ENCODE data around the gene FAR1. TPM values are rescaled to one million over a fixed set of nuclear protein-coding genes. Genes with fewer than 3 reads are reported as not detected.

Gene FAR1
- total and polyA plus RNA-seq, 4 experiments from 2014 or later = 3.0 to 39.7 (median 22.2) TPM

GRCh38 chr11:13694115-13694514, 25.6 kb downstream of the FAR1 start:
- Mint-ChIP-seq H3K27me3 (no peaks in the 10 kb centered on the region), H3K9me3 (peaks cover 0 to 2% (median 0%) of the 10 kb centered on the region in 8 donors), H3K4me3 (no peak overlapping the region), H3K27ac (no peak overlapping the region), H3K4me1 (peaks cover 4 to 23% (median 11%) of the 10 kb centered on the region in 4 donors), H3K36me3 (peaks cover 36 to 53% of the 10 kb centered on the region in 2 donors)
- no peaks in the 10 kb centered on the region for H3K9me3 ChIP-seq (ENCODE audit: control insufficient read depth in 1 of 2, low read length in 2 of 2)
- H3K27me3 ChIP-seq (ENCODE audit: insufficient read depth, low read length) = no peaks in the 10 kb centered on the region
- DNase-seq = no peak
- intact Hi-C loops (cut with micrococcal nuclease) = no loop called here
- no peaks in the 10 kb centered on the region for H3K36me3 ChIP-seq (ENCODE audit: insufficient read depth, low read length)
- no peak overlapping the region for H3K27ac ChIP-seq (ENCODE audit: low read depth, low read length)
- no peak overlapping the region for H3K4me3 ChIP-seq (ENCODE audit: low read length in 2 of 2)
- CTCF ChIA-PET (ENCODE audit: partially characterized antibody) = no interaction called here
- POLR2A ChIA-PET (ENCODE audit: partially characterized antibody) = no interaction called here
- no peaks in the 10 kb centered on the region for H3K4me1 ChIP-seq (ENCODE audit: insufficient read depth, low read length)

GRCh38 chr11:13695886-13696285, 27.4 kb downstream of the FAR1 start:
- intact Hi-C loops (cut with micrococcal nuclease) = no loop called here
- Mint-ChIP-seq H3K4me3 (no peak overlapping the region), H3K36me3 (peaks cover 45 to 47% of the 10 kb centered on the region in 2 donors), H3K9me3 (no peaks in the 10 kb centered on the region), H3K4me1 (peaks cover 0 to 18% (median 8%) of the 10 kb centered on the region in 4 donors), H3K27ac (peak overlapping the region in 1 of 7 donors; percentile 74), H3K27me3 (no peaks in the 10 kb centered on the region)
- Histone ChIP-seq H3K4me1 (ENCODE audit: insufficient read depth, low read length) (no peaks in the 10 kb centered on the region), H3K27ac (ENCODE audit: low read depth, low read length) (no peak overlapping the region), H3K4me3 (ENCODE audit: low read length in 2 of 2) (no peak overlapping the region), H3K36me3 (ENCODE audit: insufficient read depth, low read length) (no peaks in the 10 kb centered on the region), H3K9me3 (ENCODE audit: control insufficient read depth in 1 of 2, low read length in 2 of 2) (no peaks in the 10 kb centered on the region), H3K27me3 (ENCODE audit: insufficient read depth, low read length) (no peaks in the 10 kb centered on the region)
- POLR2A ChIA-PET (ENCODE audit: partially characterized antibody) = no interaction called here
- DNase-seq = no peak
- CTCF ChIA-PET (ENCODE audit: partially characterized antibody) = interaction anchor here (1.4 kb wide), 1 partner anchor 29 kb away, joined by 4 read pairs; no protein-coding TSS in a partner anchor

GRCh38 chr11:13697710-13698109, 29.2 kb downstream of the FAR1 start:
- Histone ChIP-seq H3K4me1 (ENCODE audit: insufficient read depth, low read length) (no peaks in the 10 kb centered on the region), H3K27ac (ENCODE audit: low read depth, low read length) (no peak overlapping the region), H3K27me3 (ENCODE audit: insufficient read depth, low read length) (no peaks in the 10 kb centered on the region), H3K9me3 (ENCODE audit: control insufficient read depth in 1 of 2, low read length in 2 of 2) (no peaks in the 10 kb centered on the region), H3K4me3 (ENCODE audit: low read length in 2 of 2) (no peak overlapping the region), H3K36me3 (ENCODE audit: insufficient read depth, low read length) (no peaks in the 10 kb centered on the region)
- intact Hi-C loops (cut with micrococcal nuclease) = no loop called here
- H3K27ac Mint-ChIP-seq = peak overlapping the region in 1 of 7 donors; percentile 62
- no peaks in the 10 kb centered on the region for H3K27me3 Mint-ChIP-seq
- peaks cover 0 to 12% (median 6%) of the 10 kb centered on the region in 4 donors for H3K4me1 Mint-ChIP-seq
- H3K36me3 Mint-ChIP-seq = peaks cover 49 to 56% of the 10 kb centered on the region in 2 donors
- DNase-seq = no peak
- ChIA-PET CTCF (ENCODE audit: partially characterized antibody) (no interaction called here), POLR2A (ENCODE audit: partially characterized antibody) (no interaction called here)
- H3K9me3 Mint-ChIP-seq = no peaks in the 10 kb centered on the region
- H3K4me3 Mint-ChIP-seq = no peak overlapping the region

- Histone ChIP-seq H3K4me3 (ENCODE audit: low read length in 2 of 2) (no peak overlapping the region), H3K36me3 (ENCODE audit: insufficient read depth, low read length) (no peaks in the 10 kb centered on the region), H3K27me3 (ENCODE audit: insufficient read depth, low read length) (no peaks in the 10 kb centered on the region), H3K27ac (ENCODE audit: low read depth, low read length) (no peak overlapping the region), H3K4me1 (ENCODE audit: insufficient read depth, low read length) (no peaks in the 10 kb centered on the region), H3K9me3 (ENCODE audit: control insufficient read depth in 1 of 2, low read length in 2 of 2) (no peaks in the 10 kb centered on the region)
- Mint-ChIP-seq H3K4me3 (no peak overlapping the region), H3K9me3 (no peaks in the 10 kb centered on the region), H3K27ac (peak overlapping the region in 1 of 7 donors; percentile 35), H3K36me3 (peaks cover 53 to 61% of the 10 kb centered on the region in 2 donors), H3K4me1 (peaks cover 0 to 10% (median 4%) of the 10 kb centered on the region in 4 donors), H3K27me3 (no peaks in the 10 kb centered on the region)
- ChIA-PET POLR2A (ENCODE audit: partially characterized antibody) (no interaction called here), CTCF (ENCODE audit: partially characterized antibody) (no interaction called here)
- DNase-seq = no peak
- intact Hi-C loops (cut with micrococcal nuclease) = no loop called here
These were observed 29.7 kb downstream of the FAR1 start for GRCh38 chr11:13698132-13698531.

- Histone ChIP-seq H3K4me3 (ENCODE audit: low read length in 2 of 2) (no peak overlapping the region), H3K27me3 (ENCODE audit: insufficient read depth, low read length) (no peaks in the 10 kb centered on the region), H3K36me3 (ENCODE audit: insufficient read depth, low read length) (no peaks in the 10 kb centered on the region), H3K27ac (ENCODE audit: low read depth, low read length) (no peak overlapping the region), H3K4me1 (ENCODE audit: insufficient read depth, low read length) (no peaks in the 10 kb centered on the region), H3K9me3 (ENCODE audit: control insufficient read depth in 1 of 2, low read length in 2 of 2) (no peaks in the 10 kb centered on the region)
- peaks cover 0 to 3% (median 1%) of the 10 kb centered on the region in 4 donors for H3K4me1 Mint-ChIP-seq
- intact Hi-C loops (cut with micrococcal nuclease) = no loop called here
- DNase-seq = no peak
- H3K27ac Mint-ChIP-seq = no peak overlapping the region
- ChIA-PET POLR2A (ENCODE audit: partially characterized antibody) (no interaction called here), CTCF (ENCODE audit: partially characterized antibody) (no interaction called here)
- no peak overlapping the region for H3K4me3 Mint-ChIP-seq
- peaks cover 51 to 65% of the 10 kb centered on the region in 2 donors for H3K36me3 Mint-ChIP-seq
- H3K27me3 Mint-ChIP-seq = no peaks in the 10 kb centered on the region
- no peaks in the 10 kb centered on the region for H3K9me3 Mint-ChIP-seq
These were observed 30.6 kb downstream of the FAR1 start for GRCh38 chr11:13699041-13699440.

GRCh38 chr11:13699870-13700269, 31.4 kb downstream of the FAR1 start:
- Histone ChIP-seq H3K9me3 (ENCODE audit: control insufficient read depth in 1 of 2, low read length in 2 of 2) (no peaks in the 10 kb centered on the region), H3K4me1 (ENCODE audit: insufficient read depth, low read length) (no peaks in the 10 kb centered on the region), H3K4me3 (ENCODE audit: low read length in 2 of 2) (no peak overlapping the region), H3K36me3 (ENCODE audit: insufficient read depth, low read length) (no peaks in the 10 kb centered on the region), H3K27me3 (ENCODE audit: insufficient read depth, low read length) (no peaks in the 10 kb centered on the region), H3K27ac (ENCODE audit: low read depth, low read length) (no peak overlapping the region)
- CTCF ChIA-PET (ENCODE audit: partially characterized antibody) = no interaction called here
- Mint-ChIP-seq H3K9me3 (no peaks in the 10 kb centered on the region), H3K4me1 (peaks cover 0 to 4% (median 1%) of the 10 kb centered on the region in 4 donors), H3K36me3 (peaks cover 47 to 63% of the 10 kb centered on the region in 2 donors), H3K4me3 (no peak overlapping the region), H3K27ac (no peak overlapping the region), H3K27me3 (no peaks in the 10 kb centered on the region)
- no peak for DNase-seq
- POLR2A ChIA-PET (ENCODE audit: partially characterized antibody) = no interaction called here
- intact Hi-C loops (cut with micrococcal nuclease) = no loop called here

GRCh38 chr11:13701506-13701905, 33.0 kb downstream of the FAR1 start:
- H3K27ac ChIP-seq (ENCODE audit: low read depth, low read length) = no peak overlapping the region
- no peak overlapping the region for H3K4me3 ChIP-seq (ENCODE audit: low read length in 2 of 2)
- no peaks in the 10 kb centered on the region for H3K36me3 ChIP-seq (ENCODE audit: insufficient read depth, low read length)
- H3K27me3 Mint-ChIP-seq = no peaks in the 10 kb centered on the region
- no peak overlapping the region for H3K4me3 Mint-ChIP-seq
- no peaks in the 10 kb centered on the region for H3K4me1 ChIP-seq (ENCODE audit: insufficient read depth, low read length)
- no peak for DNase-seq
- no peaks in the 10 kb centered on the region for H3K27me3 ChIP-seq (ENCODE audit: insufficient read depth, low read length)
- peaks cover 0 to 4% (median 1%) of the 10 kb centered on the region in 4 donors for H3K4me1 Mint-ChIP-seq
- intact Hi-C loops (cut with micrococcal nuclease) = no loop called here
- no peaks in the 10 kb centered on the region for H3K9me3 Mint-ChIP-seq
- POLR2A ChIA-PET (ENCODE audit: partially characterized antibody) = no interaction called here
- no peak overlapping the region for H3K27ac Mint-ChIP-seq
- CTCF ChIA-PET (ENCODE audit: partially characterized antibody) = no interaction called here
- H3K36me3 Mint-ChIP-seq = peaks cover 38 to 56% of the 10 kb centered on the region in 2 donors
- no peaks in the 10 kb centered on the region for H3K9me3 ChIP-seq (ENCODE audit: control insufficient read depth in 1 of 2, low read length in 2 of 2)

GRCh38 chr11:13702071-13702470, 33.6 kb downstream of the FAR1 start:
- H3K36me3 Mint-ChIP-seq = peaks cover 38 to 53% of the 10 kb centered on the region in 2 donors
- Histone ChIP-seq H3K36me3 (ENCODE audit: insufficient read depth, low read length) (no peaks in the 10 kb centered on the region), H3K9me3 (ENCODE audit: control insufficient read depth in 1 of 2, low read length in 2 of 2) (no peaks in the 10 kb centered on the region), H3K27me3 (ENCODE audit: insufficient read depth, low read length) (no peaks in the 10 kb centered on the region), H3K4me3 (ENCODE audit: low read length in 2 of 2) (no peak overlapping the region), H3K27ac (ENCODE audit: low read depth, low read length) (no peak overlapping the region), H3K4me1 (ENCODE audit: insufficient read depth, low read length) (no peaks in the 10 kb centered on the region)
- H3K27ac Mint-ChIP-seq = no peak overlapping the region
- H3K4me3 Mint-ChIP-seq = no peak overlapping the region
- no peaks in the 10 kb centered on the region for H3K27me3 Mint-ChIP-seq
- CTCF ChIA-PET (ENCODE audit: partially characterized antibody) = no interaction called here
- intact Hi-C loops (cut with micrococcal nuclease) = no loop called here
- no peak for DNase-seq
- POLR2A ChIA-PET (ENCODE audit: partially characterized antibody) = interaction anchor here (0.6 kb wide), 1 partner anchor 15 kb away, joined by 3 read pairs; no protein-coding TSS in a partner anchor
- H3K4me1 Mint-ChIP-seq = peaks cover 0 to 4% (median 1%) of the 10 kb centered on the region in 4 donors
- no peaks in the 10 kb centered on the region for H3K9me3 Mint-ChIP-seq

All from CD4-positive, alpha-beta memory T cell (primary cell).